ENCODE data around the gene ESYT2.
A peak's percentile ranks its signal among the peaks of the same experiment; 100 is the strongest.
"Not testable (repeated sequence)": the region's sequence is repeated elsewhere in the genome, so short reads cannot be mapped to it uniquely, and the experiment has no call there.

Gene ESYT2

GRCh38 chr7:158829342-158830210, at the start of gene ESYT2:
TSS of gene ESYT2 (minus strand) at chr7:158829509. CDS start at chr7:158829418, 91 bp downstream.
- peak; percentile 81 for DNase-seq

GRCh38 chr7:158878151-158879079, 49.1 kb upstream of the ESYT2 start:
- not testable (repeated sequence) for DNase-seq

GRCh38 chr7:158876984-158877383, 47.7 kb upstream of the ESYT2 start:
- no peak for DNase-seq

- no peak for DNase-seq
Measured at GRCh38 chr7:158869876-158870275, 40.6 kb upstream of the ESYT2 start.

- no peak for DNase-seq
Measured at GRCh38 chr7:158868764-158869410, 39.6 kb upstream of the ESYT2 start.

GRCh38 chr7:158867214-158867984, 38.1 kb upstream of the ESYT2 start:
- no peak for DNase-seq

GRCh38 chr7:158865977-158866376, 36.7 kb upstream of the ESYT2 start:
- no peak for DNase-seq

- DNase-seq, result peak; percentile 45
Measured at GRCh38 chr7:158865462-158865922, 36.2 kb upstream of the ESYT2 start.

- DNase-seq, result no peak
Measured at GRCh38 chr7:158864833-158865232, 35.5 kb upstream of the ESYT2 start.

GRCh38 chr7:158864507-158864820, 35.2 kb upstream of the ESYT2 start:
- no peak for DNase-seq

- no peak for DNase-seq
Measured at GRCh38 chr7:158863611-158864506, 34.5 kb upstream of the ESYT2 start.

GRCh38 chr7:158862985-158863610, 33.8 kb upstream of the ESYT2 start:
- DNase-seq, result peak; percentile 47

- DNase-seq, result no peak
Measured at GRCh38 chr7:158861936-158862704, 32.8 kb upstream of the ESYT2 start.

- no peak for DNase-seq
Measured at GRCh38 chr7:158861004-158861787, 31.9 kb upstream of the ESYT2 start.

- no peak for DNase-seq
Measured at GRCh38 chr7:158860394-158860793, 31.1 kb upstream of the ESYT2 start.

GRCh38 chr7:158858592-158859503, 29.5 kb upstream of the ESYT2 start:
- no peak for DNase-seq

GRCh38 chr7:158856883-158857668, 27.8 kb upstream of the ESYT2 start:
- no peak for DNase-seq
